HCT116 (cell line): ENCODE data around the gene ANKRD7. TPM values are rescaled to one million over a fixed set of nuclear protein-coding genes. Genes with fewer than 3 reads are reported as not detected.

Source experiments
- ATAC-seq: fragments of 200-7000 bp; cut with Tn5 transposase; 2 replicates; pipeline ENCODE4 v1.9.1; 2020; ENCODE audit warnings: mild to moderate bottlenecking, moderate library complexity
- Bru-seq: library from RNA; stranded (reverse); fragments of 400-500 nt; gene quantifications from one replicate; lab custom pipeline; 2021; lab: Mats Ljungman, UMichigan
- BruChase-seq, 2 experiments: library from RNA; stranded (reverse); fragments of 400-500 nt; gene quantifications; one replicate each; lab custom pipeline; 2021; lab: Mats Ljungman, UMichigan
- BruUV-seq: library from RNA; stranded (reverse); fragments of 400-500 nt; replicated peaks from 2 replicates; lab custom pipeline; 2021; lab: Mats Ljungman, UMichigan
- CTCF ChIA-PET: fragments of 300-600 bp; sonication (Branson Sonifier 250); formaldehyde crosslinking; loops from one replicate; lab custom pipeline; 2021; ENCODE audit warnings: antibody characterized with exemption; lab: Charles Lee
- POLR2A ChIA-PET: fragments of 300-600, 350-600 bp; sonication (Branson Sonifier 250); formaldehyde crosslinking; loops from one replicate; lab custom pipeline; 2021; ENCODE audit warnings: antibody characterized with exemption; lab: Charles Lee
- RAD21 ChIA-PET, 2 experiments: fragments of 300-600 bp; sonication (Branson Sonifier 250); formaldehyde crosslinking; loops; one replicate each; lab custom pipeline; 2023; ENCODE audit warnings: low total read pairs in 2 of 2; ENCODE audit not compliant: uncharacterized antibody in 2 of 2, unreplicated experiment in 2 of 2, low non-redundant PET in 1 of 2; lab: Charles Lee
- DNase-seq: peaks from one replicate; pipeline ENCODE4 v3.0.0-alpha.2; 2010; ENCODE audit warnings: low read depth, low spot score
- H2AFZ ChIP-seq: fragments of 200-600 bp; shearing (Covaris generic), sonication (generic); 2 replicates; pipeline ENCODE4 v1.6.1; 2017; ENCODE audit warnings: low read depth, mixed run types, mixed read lengths, antibody characterized with exemption, low read length; ENCODE audit not compliant: poor library complexity, severe bottlenecking
- H3K27ac ChIP-seq: 2 replicates; pipeline ENCODE4 v1.5.1; 2012; ENCODE audit warnings: low read depth, low read length
- H3K27me3 ChIP-seq: fragments of 200-600 bp; sonication (generic); 2 replicates; pipeline ENCODE4 v1.6.1; 2016; ENCODE audit warnings: mixed run types, low read length, mixed read lengths; ENCODE audit not compliant: insufficient read depth
- H3K36me3 ChIP-seq, 2 experiments: fragments of 200-500 bp in 1 of 2; fragments of 200-600 bp in 1 of 2; sonication (Bioruptor generic) in 1 of 2; sonication (generic) in 1 of 2; 2 replicates each; pipeline versions ENCODE4 v1.5.1 to v1.6.1; 2014 to 2016; ENCODE audit warnings: low read length in 2 of 2, inconsistent platforms in 1 of 2, mixed read lengths in 1 of 2, mixed run types in 1 of 2; ENCODE audit not compliant: insufficient read depth in 2 of 2, control insufficient read depth in 1 of 2
- H3K4me1 ChIP-seq, 2 experiments: fragments of 200-600 bp in 1 of 2; sonication (generic) in 1 of 2; 2 replicates each; pipeline versions ENCODE4 v1.5.1 to v1.6.1; 2012 to 2017; ENCODE audit warnings: low read length in 2 of 2, inconsistent platforms in 1 of 2, mild to moderate bottlenecking in 1 of 2, mixed read lengths in 1 of 2, mixed run types in 1 of 2, moderate library complexity in 1 of 2; ENCODE audit not compliant: insufficient read depth in 2 of 2, control insufficient read depth in 1 of 2
- H3K4me2 ChIP-seq: fragments of 200-600 bp; sonication (generic); 2 replicates; pipeline ENCODE4 v1.6.1; 2017; ENCODE audit warnings: mixed run types, low read length, mixed read lengths
- H3K4me3 ChIP-seq, 2 experiments: fragments of 200-600 bp in 1 of 2; sonication (generic) in 1 of 2; replicated peaks in 1 of 2; 2 replicates each; pipeline ENCODE4 v1.5.1; 2011 to 2016; ENCODE audit warnings: low read length in 2 of 2, control low read depth in 1 of 2, low read depth in 1 of 2, mild to moderate bottlenecking in 1 of 2, mixed read lengths in 1 of 2, mixed run types in 1 of 2
- H3K79me2 ChIP-seq: fragments of 200-600 bp; sonication (generic); 2 replicates; pipeline ENCODE4 v1.6.1; 2017; ENCODE audit warnings: mild to moderate bottlenecking, mixed run types, low read length, moderate library complexity, mixed read lengths; ENCODE audit not compliant: insufficient read depth
- H3K9ac ChIP-seq: fragments of 200-600 bp; sonication (generic); 2 replicates; pipeline ENCODE4 v1.6.1; 2016; ENCODE audit warnings: low read length, mixed read lengths
- H3K9me2 ChIP-seq: fragments of 200-600 bp; sonication (generic), shearing (Covaris generic); 2 replicates; pipeline ENCODE4 v1.6.1; 2017; ENCODE audit warnings: mixed run types, mild to moderate bottlenecking, moderate library complexity; ENCODE audit not compliant: insufficient read depth
- H3K9me3 ChIP-seq, 2 experiments: fragments of 200-500 bp in 1 of 2; fragments of 200-600 bp in 1 of 2; sonication (Bioruptor generic) in 1 of 2; sonication (generic) in 1 of 2; 2 replicates each; pipeline ENCODE4 v1.6.1; 2014 to 2017; ENCODE audit warnings: low read length in 2 of 2, mixed read lengths in 2 of 2, inconsistent platforms in 1 of 2, low read depth in 1 of 2, mild to moderate bottlenecking in 1 of 2, mixed run types in 1 of 2, moderate library complexity in 1 of 2; ENCODE audit not compliant: control insufficient read depth in 1 of 2, insufficient read depth in 1 of 2
- H4K20me1 ChIP-seq: fragments of 200-600 bp; sonication (generic), shearing (Covaris generic); 2 replicates; pipeline ENCODE4 v1.6.1; 2017; ENCODE audit warnings: mixed run types, mild to moderate bottlenecking, moderate library complexity; ENCODE audit not compliant: insufficient read depth
- CBX3 ChIP-seq: IDR thresholded peaks from 2 replicates; pipeline ENCODE4 v1.6.1; 2012; ENCODE audit warnings: low read depth
- ELF1 ChIP-seq: IDR thresholded peaks from 2 replicates; pipeline ENCODE4 v1.6.1; 2012; ENCODE audit warnings: low read depth, borderline replicate concordance
- EZH2 ChIP-seq: fragments of 200-600 bp; sonication (generic); IDR thresholded peaks from 2 replicates; pipeline ENCODE4 v1.6.1; 2017; ENCODE audit warnings: antibody characterized with exemption, mixed run types
- FOSL1 ChIP-seq: IDR thresholded peaks from 2 replicates; pipeline ENCODE4 v1.6.1; 2012; ENCODE audit warnings: low read depth
- RAD21 ChIP-seq: IDR thresholded peaks from 2 replicates; pipeline ENCODE4 v1.6.1; 2012; ENCODE audit warnings: low read depth, mild to moderate bottlenecking
- SP1 ChIP-seq: IDR thresholded peaks from 2 replicates; pipeline ENCODE4 v1.6.1; 2012; ENCODE audit warnings: low read depth
- SRF ChIP-seq: IDR thresholded peaks from 2 replicates; pipeline ENCODE4 v1.6.1; 2012; ENCODE audit warnings: low read depth
- ZFX ChIP-seq: fragments of 450-650 bp; IDR thresholded peaks from 2 replicates; pipeline ENCODE4 v1.6.1; 2017
- intact Hi-C: fragments of 100-400 bp; cut with micrococcal nuclease; formaldehyde crosslinking; loops from 2 replicates; pipeline ENCODE4 v1.10.0; 2022
- long read RNA-seq: library from polyadenylated mRNA; unstranded; transcript quantifications from one replicate; pipeline ENCODE4 v2.0.0, GENCODE V29; 2021; ENCODE audit not compliant: unreplicated experiment
- polyA plus RNA-seq: library from polyadenylated mRNA; unstranded; fragments of >200 nt; gene quantifications from 2 replicates; pipeline ENCODE4 v1.2.1, GENCODE V29; 2012; ENCODE audit warnings: missing spikeins
- total RNA-seq: library from RNA; stranded (reverse); gene quantifications from one replicate; pipeline ENCODE4 v1.2.1, GENCODE V29; 2021; ENCODE audit not compliant: unreplicated experiment
- TF ChIP-seq, protein P1 (sequence below), 3 experiments: fragments of 200-600 bp in 1 of 3; sonication (generic) in 1 of 3; IDR thresholded peaks in 2 of 3; conservative IDR thresholded peaks in 1 of 3; 2 replicates each; pipeline ENCODE4 v1.5.1; 2012 to 2017; ENCODE audit warnings: low read depth in 2 of 3, low read length in 2 of 3, antibody characterized with exemption in 1 of 3, borderline replicate concordance in 1 of 3, control low read depth in 1 of 3, mild to moderate bottlenecking in 1 of 3, mixed read lengths in 1 of 3, mixed run types in 1 of 3, moderate library complexity in 1 of 3; ENCODE audit not compliant: insufficient read depth in 1 of 3
- TF ChIP-seq, protein P2 (sequence below): IDR thresholded peaks from 2 replicates; pipeline ENCODE4 v1.6.1; 2012
- TF ChIP-seq, protein P3 (sequence below): IDR thresholded peaks from 2 replicates; pipeline ENCODE4 v1.6.1; 2012

The ANKRD7 gene, protein sequence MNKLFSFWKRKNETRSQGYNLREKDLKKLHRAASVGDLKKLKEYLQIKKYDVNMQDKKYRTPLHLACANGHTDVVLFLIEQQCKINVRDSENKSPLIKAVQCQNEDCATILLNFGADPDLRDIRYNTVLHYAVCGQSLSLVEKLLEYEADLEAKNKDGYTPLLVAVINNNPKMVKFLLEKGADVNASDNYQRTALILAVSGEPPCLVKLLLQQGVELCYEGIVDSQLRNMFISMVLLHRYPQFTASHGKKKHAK
- total RNA-seq (not detected), Bru-seq, nascent RNA (percentile 3 among the genes with signal in this experiment), BruChase-seq, experiment 1, labeled RNA remaining after a 6-hour chase (percentile 38 among the genes with signal in this experiment), BruChase-seq, experiment 2, labeled RNA remaining after a 2-hour chase (percentile 24 among the genes with signal in this experiment)
- polyA plus RNA-seq, result not detected in 2 replicates
- long read RNA-seq, result 0 reads

DNA sequence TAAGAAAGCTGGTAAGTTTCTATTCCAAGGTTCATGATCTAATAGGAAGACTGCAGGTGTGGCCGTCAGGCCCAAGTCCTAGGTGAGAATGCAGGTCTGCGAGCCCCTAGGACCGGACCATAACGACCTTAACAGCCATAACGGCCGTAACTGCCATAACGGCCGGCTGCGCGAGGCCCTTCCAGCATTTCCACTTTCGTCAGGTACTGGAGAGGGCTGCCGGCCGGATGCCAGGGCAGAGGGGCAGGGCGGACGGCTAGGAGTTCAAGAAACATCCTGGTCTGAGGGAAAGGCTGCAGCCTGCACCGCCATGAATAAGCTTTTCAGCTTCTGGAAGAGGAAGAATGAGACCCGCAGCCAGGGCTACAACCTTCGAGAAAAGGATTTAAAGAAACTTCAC lies at the start of gene ANKRD7:
Gene ANKRD7 (plus strand): TSS at position 184 of the 400 bp plus-strand sequence. CDS start 127 bp downstream, at position 311.
- CTCF ChIA-PET, result no interaction called here
- RAD21 ChIA-PET, result no interaction called here
- no peaks in the 10 kb centered on the region for H3K79me2 ChIP-seq
- no peaks in the 10 kb centered on the region for H3K9me2 ChIP-seq
- intact Hi-C loops, result no loop called here
- ATAC-seq, result no peak
- no peak within 1 kb of the TSS for H2AFZ ChIP-seq
- no peak within 1 kb of the TSS for H3K4me2 ChIP-seq
- no peaks in the 10 kb centered on the region for H4K20me1 ChIP-seq
- no peaks in the 10 kb centered on the region for H3K36me3 ChIP-seq
- no TSS peak for BruUV-seq
- no peaks in the 10 kb centered on the region for H3K4me1 ChIP-seq
- H3K9ac ChIP-seq, result no peak within 1 kb of the TSS
- POLR2A ChIA-PET, result no interaction called here
- H3K9me3 ChIP-seq, result no peaks in the 10 kb centered on the region
- H3K27ac ChIP-seq, result no peak within 1 kb of the TSS
- no peak for TF ChIP-seq ZFX
- no peak for TF ChIP-seq SRF
- TF ChIP-seq CBX3, result no peak
- TF ChIP-seq, protein P1, sequence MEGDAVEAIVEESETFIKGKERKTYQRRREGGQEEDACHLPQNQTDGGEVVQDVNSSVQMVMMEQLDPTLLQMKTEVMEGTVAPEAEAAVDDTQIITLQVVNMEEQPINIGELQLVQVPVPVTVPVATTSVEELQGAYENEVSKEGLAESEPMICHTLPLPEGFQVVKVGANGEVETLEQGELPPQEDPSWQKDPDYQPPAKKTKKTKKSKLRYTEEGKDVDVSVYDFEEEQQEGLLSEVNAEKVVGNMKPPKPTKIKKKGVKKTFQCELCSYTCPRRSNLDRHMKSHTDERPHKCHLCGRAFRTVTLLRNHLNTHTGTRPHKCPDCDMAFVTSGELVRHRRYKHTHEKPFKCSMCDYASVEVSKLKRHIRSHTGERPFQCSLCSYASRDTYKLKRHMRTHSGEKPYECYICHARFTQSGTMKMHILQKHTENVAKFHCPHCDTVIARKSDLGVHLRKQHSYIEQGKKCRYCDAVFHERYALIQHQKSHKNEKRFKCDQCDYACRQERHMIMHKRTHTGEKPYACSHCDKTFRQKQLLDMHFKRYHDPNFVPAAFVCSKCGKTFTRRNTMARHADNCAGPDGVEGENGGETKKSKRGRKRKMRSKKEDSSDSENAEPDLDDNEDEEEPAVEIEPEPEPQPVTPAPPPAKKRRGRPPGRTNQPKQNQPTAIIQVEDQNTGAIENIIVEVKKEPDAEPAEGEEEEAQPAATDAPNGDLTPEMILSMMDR (IDR thresholded peaks at IDR 0.05 in 2 of 3, conservative IDR thresholded peaks at IDR 0.05 in 1 of 3; ENCODE audit: borderline replicate concordance in 1 of 3, insufficient read depth in 1 of 3, low read depth in 2 of 3, low read length in 2 of 3), result no peak
- TF ChIP-seq FOSL1, result no peak
- TF ChIP-seq RAD21, result no peak
- no peak for TF ChIP-seq SP1
- TF ChIP-seq, protein P2, sequence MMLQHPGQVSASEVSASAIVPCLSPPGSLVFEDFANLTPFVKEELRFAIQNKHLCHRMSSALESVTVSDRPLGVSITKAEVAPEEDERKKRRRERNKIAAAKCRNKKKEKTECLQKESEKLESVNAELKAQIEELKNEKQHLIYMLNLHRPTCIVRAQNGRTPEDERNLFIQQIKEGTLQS, result no peak
- no peak for TF ChIP-seq EZH2
- TF ChIP-seq, protein P3, sequence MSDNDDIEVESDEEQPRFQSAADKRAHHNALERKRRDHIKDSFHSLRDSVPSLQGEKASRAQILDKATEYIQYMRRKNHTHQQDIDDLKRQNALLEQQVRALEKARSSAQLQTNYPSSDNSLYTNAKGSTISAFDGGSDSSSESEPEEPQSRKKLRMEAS, result no peak
- no peak for TF ChIP-seq ELF1
- TF ChIP-seq, all 23 proteins: peak for 0
- DNase-seq, result no peak
- no peaks in the 10 kb centered on the region for H3K27me3 ChIP-seq
- no peak within 1 kb of the TSS for H3K4me3 ChIP-seq
